ENCODE measurements around the gene TMA7. TPM values are rescaled to one million over a fixed set of nuclear protein-coding genes. Genes with fewer than 3 reads are reported as not detected.

TMA7 gene
- total and polyA plus RNA-seq, 9 of the 15 experiments (the other 6 are each of a cell fraction or from before 2014, with no cell fraction given): 209 to 1,003 (median 486) TPM

DNA sequence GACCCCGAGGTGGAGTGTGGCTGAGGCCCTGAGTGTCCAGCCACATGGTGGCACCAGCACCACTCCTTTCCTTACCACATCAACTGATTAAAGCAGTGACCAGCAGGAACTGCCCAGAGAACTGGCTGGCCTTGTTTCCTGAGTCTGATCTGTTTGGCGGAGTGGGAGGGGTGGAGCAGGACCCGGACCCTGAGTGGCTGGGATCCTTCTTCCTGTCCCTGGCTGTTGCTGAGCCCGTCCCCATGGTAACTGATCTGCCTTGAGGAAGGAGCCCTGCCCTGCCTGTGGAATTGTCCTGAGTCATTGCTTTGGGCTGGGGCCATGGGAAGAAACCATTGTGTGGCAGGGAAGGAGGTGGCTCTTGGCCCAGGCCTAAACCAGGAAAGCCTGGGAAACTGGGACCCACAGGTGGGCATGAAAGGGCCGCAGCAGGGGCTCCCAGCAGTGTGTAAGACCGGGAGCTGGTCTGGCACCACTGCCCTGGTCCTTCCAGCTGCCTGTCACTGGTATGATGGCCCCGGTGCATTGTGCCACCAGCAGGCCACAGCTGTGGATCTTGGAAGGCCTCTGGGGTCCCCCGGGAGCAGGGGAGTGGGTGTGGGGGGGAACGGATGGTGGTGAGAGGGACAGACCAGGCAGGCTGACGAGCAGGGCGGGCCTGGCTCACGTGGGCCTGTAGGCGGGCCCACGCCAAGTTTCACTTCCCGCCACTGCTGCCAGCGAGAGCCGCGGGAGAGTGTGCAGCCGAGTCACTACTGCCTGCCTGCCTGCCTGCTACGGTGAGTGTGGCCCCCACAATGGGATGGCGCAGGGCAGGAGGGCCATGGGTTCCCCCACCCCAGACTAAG is 25.7 kb downstream of the TMA7 start (continued):
- TF ChIP-seq, protein P1, sequence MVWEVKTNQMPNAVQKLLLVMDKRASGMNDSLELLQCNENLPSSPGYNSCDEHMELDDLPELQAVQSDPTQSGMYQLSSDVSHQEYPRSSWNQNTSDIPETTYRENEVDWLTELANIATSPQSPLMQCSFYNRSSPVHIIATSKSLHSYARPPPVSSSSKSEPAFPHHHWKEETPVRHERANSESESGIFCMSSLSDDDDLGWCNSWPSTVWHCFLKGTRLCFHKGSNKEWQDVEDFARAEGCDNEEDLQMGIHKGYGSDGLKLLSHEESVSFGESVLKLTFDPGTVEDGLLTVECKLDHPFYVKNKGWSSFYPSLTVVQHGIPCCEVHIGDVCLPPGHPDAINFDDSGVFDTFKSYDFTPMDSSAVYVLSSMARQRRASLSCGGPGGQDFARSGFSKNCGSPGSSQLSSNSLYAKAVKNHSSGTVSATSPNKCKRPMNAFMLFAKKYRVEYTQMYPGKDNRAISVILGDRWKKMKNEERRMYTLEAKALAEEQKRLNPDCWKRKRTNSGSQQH (CRISPR knock-in tag; IDR thresholded peaks at IDR 0.05): no peak
- no peak for TF ChIP-seq FOXA1 (IDR thresholded peaks at IDR 0.05; ENCODE audit: borderline replicate concordance)
- no peak for TF ChIP-seq RFX7 (CRISPR knock-in tag; IDR thresholded peaks at IDR 0.05)
- TF ChIP-seq ARID3A (IDR thresholded peaks at IDR 0.05; ENCODE audit: borderline replicate concordance, low read depth, low read length): no peak
- TF ChIP-seq ETV5 (CRISPR knock-in tag; IDR thresholded peaks at IDR 0.05; ENCODE audit: low read depth): peak; percentile 32; the same call in 1 of the 2 replicates
- no peak for TF ChIP-seq TAL1 (IDR thresholded peaks at IDR 0.05)
- TF ChIP-seq STAT5A (IDR thresholded peaks at IDR 0.05; ENCODE audit: borderline replicate concordance, low read length): no peak
- TF ChIP-seq PHF8 (IDR thresholded peaks at IDR 0.05; ENCODE audit: borderline replicate concordance, low read length): no peak
- no peak for TF ChIP-seq ETS2 (tag; IDR thresholded peaks at IDR 0.05; ENCODE audit: borderline replicate concordance, poor library complexity, severe bottlenecking)
- no peak for TF ChIP-seq NCOA1 (IDR thresholded peaks at IDR 0.05; ENCODE audit: low read depth)
- TF ChIP-seq ZNF133 (CRISPR knock-in tag; IDR thresholded peaks at IDR 0.05): no peak
- TF ChIP-seq IRF1 (CRISPR knock-in tag; IDR thresholded peaks at IDR 0.05; ENCODE audit: borderline replicate concordance): no peak
- no peak for TF ChIP-seq E2F1 (CRISPR knock-in tag; IDR thresholded peaks at IDR 0.05)
- TF ChIP-seq NFXL1 (CRISPR knock-in tag; IDR thresholded peaks at IDR 0.05): no peak
- no peak for TF ChIP-seq CBX8 (IDR thresholded peaks at IDR 0.05; ENCODE audit: borderline replicate concordance, extremely low read depth, low read depth, low read length, poor library complexity, severe bottlenecking)
- peak; percentile 45 to 86; a peak in 3 of 4 replicates for TF ChIP-seq FOXK2 (conservative IDR thresholded peaks at IDR 0.05 in 1 of 2, IDR thresholded peaks at IDR 0.05 in 1 of 2; ENCODE audit: low read depth in 2 of 2)
- no peak for TF ChIP-seq NR3C1 (CRISPR knock-in tag; IDR thresholded peaks at IDR 0.05)
- no peak for TF ChIP-seq ZNF79 (CRISPR knock-in tag; IDR thresholded peaks at IDR 0.05; ENCODE audit: low read depth)
- no peak for TF ChIP-seq MYNN (IDR thresholded peaks at IDR 0.05)
- no peak for TF ChIP-seq MYNN (CRISPR knock-in tag; IDR thresholded peaks at IDR 0.05)
- no peak for TF ChIP-seq PREB (CRISPR knock-in tag; IDR thresholded peaks at IDR 0.05)

Data from K562 (cell line).